ENCODE measurements around the gene RETREG2. TPM values are rescaled to one million over a fixed set of nuclear protein-coding genes. Genes with fewer than 3 reads are reported as not detected.

RETREG2 gene
- total and polyA plus RNA-seq, 2 of the 4 experiments (the other 2 are of a cell fraction) = 45.2 to 51.1 TPM

- TF ChIP-seq SMC3 (IDR thresholded peaks at IDR 0.05; ENCODE audit: low read depth, low read length) (no peak), MXI1 (IDR thresholded peaks at IDR 0.05; ENCODE audit: borderline replicate concordance, low read depth, low read length) (no peak), MAZ (IDR thresholded peaks at IDR 0.05; ENCODE audit: borderline replicate concordance, low read depth, low read length) (no peak), MAFK (IDR thresholded peaks at IDR 0.05; ENCODE audit: low read depth, low read length) (no peak), NFE2L2 (IDR thresholded peaks at IDR 0.05; ENCODE audit: low read depth, low read length) (no peak), RAD21 (IDR thresholded peaks at IDR 0.05; ENCODE audit: low read length) (no peak), CTCF (conservative IDR thresholded peaks at IDR 0.05; ENCODE audit: low read depth, low read length) (no peak), RCOR1 (IDR thresholded peaks at IDR 0.05; ENCODE audit: insufficient replicate concordance, low read length) (no peak), FOS (IDR thresholded peaks at IDR 0.05; ENCODE audit: low read depth, low read length) (no peak), ELK1 (IDR thresholded peaks at IDR 0.05; ENCODE audit: borderline replicate concordance, low read depth, low read length) (no peak), RFX5 (IDR thresholded peaks at IDR 0.05; ENCODE audit: low read depth, low read length) (no peak), CHD1 (IDR thresholded peaks at IDR 0.05; ENCODE audit: low read depth, low read length) (no peak), POLR2A (IDR thresholded peaks at IDR 0.05; ENCODE audit: low read depth, low read length) (no peak)
- Histone ChIP-seq H3K4me3 (ENCODE audit: insufficient read depth, low read depth, low read length) (no peak overlapping the region), H2BK5ac (ENCODE audit: low read depth, low read length, poor library complexity, severe bottlenecking) (no peak overlapping the region), H3K9ac (ENCODE audit: low read depth, low read length) (no peak overlapping the region), H4K91ac (ENCODE audit: insufficient read depth, low read depth, low read length) (no peak overlapping the region), H3K9me1 (ENCODE audit: insufficient read depth, low read length) (no peaks in the 10 kb centered on the region), H3K56ac (ENCODE audit: extremely low read depth, insufficient read depth, low read length) (no peak overlapping the region), H4K8ac (ENCODE audit: low read depth in 2 of 2, low read length in 2 of 2) (no peak overlapping the region), H3K27ac (ENCODE audit: insufficient read depth, low read length) (no peak overlapping the region), H4K5ac (ENCODE audit: low read depth, low read length) (no peak overlapping the region), H3K4ac (ENCODE audit: low read depth, low read length) (no peak overlapping the region), H3K79me1 (ENCODE audit: low read depth in 1 of 2, low read length in 2 of 2) (peaks cover 7 to 15% of the 10 kb centered on the region in 2 experiments; a peak in 3 of 4 replicates), H4K20me1 (ENCODE audit: insufficient read depth, low read length) (peaks cover 3% of the 10 kb centered on the region), H3K27me3 (ENCODE audit: control insufficient read depth, insufficient read depth, low read length) (no peaks in the 10 kb centered on the region), H2BK15ac (ENCODE audit: low read depth, low read length) (no peak overlapping the region), H2AFZ (replicated peaks; ENCODE audit: low read length, poor library complexity) (no peak overlapping the region), H2AK9ac (replicated peaks; ENCODE audit: low read depth, low read length, poor library complexity) (no peak overlapping the region), H3K36me3 (ENCODE audit: control insufficient read depth, insufficient read depth, low read length) (peaks cover 57% of the 10 kb centered on the region), H3K14ac (replicated peaks; ENCODE audit: low read depth, low read length) (no peak overlapping the region), H3K9me3 (ENCODE audit: control insufficient read depth, insufficient read depth, low read length) (no peaks in the 10 kb centered on the region), H3K4me1 (ENCODE audit: control insufficient read depth, insufficient read depth, low read length) (peaks cover 5% of the 10 kb centered on the region; the same call in 1 of the 2 replicates), H2BK120ac (ENCODE audit: low read depth, low read length) (no peak overlapping the region), H3K4me2 (ENCODE audit: low read depth, low read length) (no peak overlapping the region), H2BK20ac (ENCODE audit: low read depth, low read length) (no peak overlapping the region), H2AK5ac (ENCODE audit: low read depth, low read length) (no peak overlapping the region), H3K23ac (ENCODE audit: low read depth, low read length) (no peak overlapping the region), H3K18ac (ENCODE audit: low read depth, low read length) (no peak overlapping the region)
- no TSS peak for BruUV-seq (replicated peaks)
- ATAC-seq (ENCODE audit: low read depth) (no peak), DNase-seq (no peak)
- dilution Hi-C loops (cut with HindIII; ENCODE audit: low sequenced_read_pairs, unreplicated experiment) (no loop called here), intact Hi-C loops (cut with micrococcal nuclease) (no loop called here), in situ Hi-C loops (cut with MboI; ENCODE audit: low sequenced_read_pairs) (no loop called here)
- WGBS, 2 experiments (ENCODE audit: extremely low coverage in 2 of 2, insufficient read length in 1 of 2) = 92% methylated on average over 8 of the region's 16 CpGs; no CpG with 5 or more reads in 1 of the 2 experiments
- POLR2A ChIA-PET (ENCODE audit: unreplicated experiment) = no interaction called here
- CTCF ChIA-PET = no interaction called here
These were observed 44.0 kb downstream of the RETREG2 start for GRCh38 chr2:219221957-219222518.

All from IMR-90 (cell line).